IMR-90 (cell line): ENCODE measurements around the gene OPHN1. TPM values are rescaled to one million over a fixed set of nuclear protein-coding genes. Genes with fewer than 3 reads are reported as not detected.

Experiments
- ATAC-seq: fragments of 200-7000 bp; cut with Tn5 transposase; 2 replicates; pipeline ENCODE4 v1.9.1; 2020; ENCODE audit warnings: low read depth, mild to moderate bottlenecking, moderate library complexity
- BruUV-seq: library from RNA; stranded (reverse); fragments of 400-500 nt; replicated peaks from 2 replicates; lab custom pipeline; 2021; lab: Mats Ljungman, UMichigan
- CTCF ChIA-PET: fragments of 300-600 bp; formaldehyde crosslinking; extraction: SDS; loops from one replicate; lab custom pipeline; 2021; ENCODE audit warnings: antibody characterized with exemption; lab: Yijun Ruan, JAX
- POLR2A ChIA-PET: fragments of 300-600 bp; sonication (Branson Sonifier 250); formaldehyde crosslinking; loops from one replicate; lab custom pipeline; 2022; ENCODE audit warnings: antibody characterized with exemption; ENCODE audit not compliant: unreplicated experiment; lab: Charles Lee
- DNase-seq: peaks from one replicate; pipeline ENCODE4 v3.0.0; 2013
- H2AFZ ChIP-seq: replicated peaks from 2 replicates; pipeline ENCODE3; 2013; ENCODE audit warnings: low read length, mild to moderate bottlenecking; ENCODE audit not compliant: poor library complexity
- H2AK5ac ChIP-seq: 2 replicates; pipeline ENCODE4 v1.6.1; 2013; ENCODE audit warnings: low read depth, low read length, inconsistent platforms
- H2AK9ac ChIP-seq: replicated peaks from 2 replicates; pipeline ENCODE3; 2013; ENCODE audit warnings: mild to moderate bottlenecking, low read depth, low read length, moderate library complexity; ENCODE audit not compliant: poor library complexity
- H2BK120ac ChIP-seq: 2 replicates; pipeline ENCODE4 v1.6.1; 2013; ENCODE audit warnings: low read depth, low read length, inconsistent platforms
- H2BK15ac ChIP-seq: 3 replicates; pipeline ENCODE4 v1.6.1; 2013; ENCODE audit warnings: low read depth, low read length, inconsistent platforms
- H2BK20ac ChIP-seq: 2 replicates; pipeline ENCODE4 v1.6.1; 2013; ENCODE audit warnings: low read depth, mild to moderate bottlenecking, inconsistent platforms, low read length, moderate library complexity
- H2BK5ac ChIP-seq: 2 replicates; pipeline ENCODE4 v1.6.1; 2013; ENCODE audit warnings: mild to moderate bottlenecking, low read depth, low read length, inconsistent platforms; ENCODE audit not compliant: poor library complexity, severe bottlenecking
- H3K14ac ChIP-seq: replicated peaks from 2 replicates; pipeline ENCODE4 v1.6.1; 2013; ENCODE audit warnings: low read depth, low read length, inconsistent platforms
- H3K18ac ChIP-seq: 2 replicates; pipeline ENCODE4 v1.6.1; 2013; ENCODE audit warnings: low read depth, low read length, control low read depth
- H3K23ac ChIP-seq: 2 replicates; pipeline ENCODE4 v1.6.1; 2013; ENCODE audit warnings: low read depth, low read length, inconsistent platforms
- H3K27ac ChIP-seq: 2 replicates; pipeline ENCODE4 v1.5.1; 2013; ENCODE audit warnings: mild to moderate bottlenecking, control low read depth, low read length; ENCODE audit not compliant: insufficient read depth
- H3K27me3 ChIP-seq: 2 replicates; pipeline ENCODE4 v1.6.1; 2013; ENCODE audit warnings: low read length; ENCODE audit not compliant: control insufficient read depth, insufficient read depth
- H3K36me3 ChIP-seq: 2 replicates; pipeline ENCODE4 v1.6.1; 2013; ENCODE audit warnings: low read length, mixed read lengths; ENCODE audit not compliant: control insufficient read depth, insufficient read depth
- H3K4ac ChIP-seq: 2 replicates; pipeline ENCODE4 v1.6.1; 2013; ENCODE audit warnings: low read depth, low read length, inconsistent platforms
- H3K4me1 ChIP-seq: 2 replicates; pipeline ENCODE4 v1.6.1; 2013; ENCODE audit warnings: low read length, mixed read lengths; ENCODE audit not compliant: control insufficient read depth, insufficient read depth
- H3K4me2 ChIP-seq: 2 replicates; pipeline ENCODE4 v1.6.1; 2013; ENCODE audit warnings: low read depth, mild to moderate bottlenecking, control low read depth, low read length, moderate library complexity
- H3K4me3 ChIP-seq: 2 replicates; pipeline ENCODE4 v1.5.1; 2013; ENCODE audit warnings: low read depth, mild to moderate bottlenecking, control low read depth, low read length, moderate library complexity; ENCODE audit not compliant: insufficient read depth
- H3K56ac ChIP-seq: 2 replicates; pipeline ENCODE4 v1.6.1; 2013; ENCODE audit warnings: low read length, inconsistent platforms; ENCODE audit not compliant: insufficient read depth; ENCODE audit errors: extremely low read depth
- H3K79me1 ChIP-seq, 2 experiments: 2 replicates each; pipeline ENCODE4 v1.6.1; 2013; ENCODE audit warnings: low read length in 2 of 2, inconsistent platforms in 1 of 2, low read depth in 1 of 2
- H3K9ac ChIP-seq: 2 replicates; pipeline ENCODE4 v1.6.1; 2013; ENCODE audit warnings: low read depth, low read length, control low read depth
- H3K9me1 ChIP-seq: 2 replicates; pipeline ENCODE4 v1.6.1; 2013; ENCODE audit warnings: low read length, inconsistent platforms; ENCODE audit not compliant: insufficient read depth
- H3K9me3 ChIP-seq: 2 replicates; pipeline ENCODE4 v1.6.1; 2013; ENCODE audit warnings: low read length; ENCODE audit not compliant: control insufficient read depth, insufficient read depth
- H4K20me1 ChIP-seq: 2 replicates; pipeline ENCODE4 v1.6.1; 2013; ENCODE audit warnings: low read length, inconsistent platforms; ENCODE audit not compliant: insufficient read depth
- H4K5ac ChIP-seq: 2 replicates; pipeline ENCODE4 v1.6.1; 2013; ENCODE audit warnings: mild to moderate bottlenecking, low read depth, low read length, control low read depth
- H4K8ac ChIP-seq, 2 experiments: 2 replicates each; pipeline ENCODE4 v1.6.1; 2013; ENCODE audit warnings: low read depth in 2 of 2, low read length in 2 of 2, control low read depth in 1 of 2, inconsistent platforms in 1 of 2
- H4K91ac ChIP-seq: 2 replicates; pipeline ENCODE4 v1.6.1; 2013; ENCODE audit warnings: low read depth, low read length, inconsistent platforms; ENCODE audit not compliant: insufficient read depth
- BHLHE40 ChIP-seq: fragments of 150-350 bp; IDR thresholded peaks from 2 replicates; pipeline ENCODE4 v1.6.1; 2016; ENCODE audit warnings: mild to moderate bottlenecking, low read depth, low read length
- CEBPB ChIP-seq: IDR thresholded peaks from 2 replicates; pipeline ENCODE4 v1.6.1; 2012; ENCODE audit warnings: low read depth, low read length, improper control_type of control experiment
- CHD1 ChIP-seq: IDR thresholded peaks from 2 replicates; pipeline ENCODE4 v1.6.1; 2012; ENCODE audit warnings: low read depth, low read length, improper control_type of control experiment
- CTCF ChIP-seq: conservative IDR thresholded peaks from 2 replicates; pipeline ENCODE4 v1.5.1; 2012; ENCODE audit warnings: mild to moderate bottlenecking, low read depth, low read length, improper control_type of control experiment
- ELK1 ChIP-seq: fragments of 150-350 bp; IDR thresholded peaks from 2 replicates; pipeline ENCODE4 v1.6.1; 2016; ENCODE audit warnings: low read depth, mild to moderate bottlenecking, low read length, moderate library complexity, borderline replicate concordance
- FOS ChIP-seq: fragments of 150-350 bp; IDR thresholded peaks from 2 replicates; pipeline ENCODE4 v1.6.1; 2016; ENCODE audit warnings: low read depth, low read length
- MAFK ChIP-seq: IDR thresholded peaks from 2 replicates; pipeline ENCODE4 v1.6.1; 2012; ENCODE audit warnings: low read depth, low read length, improper control_type of control experiment
- MAZ ChIP-seq: IDR thresholded peaks from 2 replicates; pipeline ENCODE4 v1.6.1; 2012; ENCODE audit warnings: low read depth, mild to moderate bottlenecking, low read length, improper control_type of control experiment, moderate library complexity, borderline replicate concordance
- MXI1 ChIP-seq: IDR thresholded peaks from 2 replicates; pipeline ENCODE4 v1.6.1; 2012; ENCODE audit warnings: low read depth, mild to moderate bottlenecking, low read length, moderate library complexity, borderline replicate concordance
- NFE2L2 ChIP-seq: fragments of 150-350 bp; IDR thresholded peaks from 2 replicates; pipeline ENCODE4 v1.6.1; 2016; ENCODE audit warnings: low read depth, mild to moderate bottlenecking, low read length
- POLR2A ChIP-seq: IDR thresholded peaks from 2 replicates; pipeline ENCODE4 v1.6.1; 2012; ENCODE audit warnings: mild to moderate bottlenecking, low read depth, low read length
- RAD21 ChIP-seq: IDR thresholded peaks from 2 replicates; pipeline ENCODE4 v1.6.1; 2012; ENCODE audit warnings: low read length, improper control_type of control experiment
- RCOR1 ChIP-seq: IDR thresholded peaks from 2 replicates; pipeline ENCODE4 v1.6.1; 2012; ENCODE audit warnings: mild to moderate bottlenecking, low read length, improper control_type of control experiment; ENCODE audit not compliant: insufficient replicate concordance
- RFX5 ChIP-seq: IDR thresholded peaks from 2 replicates; pipeline ENCODE4 v1.8.0; 2012; ENCODE audit warnings: low read depth, mild to moderate bottlenecking, low read length, moderate library complexity
- SMC3 ChIP-seq: fragments of 150-350 bp; IDR thresholded peaks from 2 replicates; pipeline ENCODE4 v1.6.1; 2016; ENCODE audit warnings: low read depth, mild to moderate bottlenecking, antibody characterized with exemption, low read length, moderate library complexity
- USF2 ChIP-seq: fragments of 150-350 bp; IDR thresholded peaks from 2 replicates; pipeline ENCODE4 v1.6.1; 2017; ENCODE audit warnings: mild to moderate bottlenecking, antibody characterized with exemption, low read length, low read depth
- WGBS, 2 experiments: methylation state at CpG; one replicate each; pipeline versions ENCODE4 v1.1.5 to v1.1.7; 2013; ENCODE audit warnings: missing lambda C conversion rate in 2 of 2; ENCODE audit not compliant: insufficient read length in 1 of 2; ENCODE audit errors: extremely low coverage in 2 of 2; 5-methylcytosine and 5-hydroxymethylcytosine counted together
- dilution Hi-C: fragments of 300-500 bp; cut with HindIII; formaldehyde crosslinking; loops from one replicate; pipeline ENCODE4 v1.14.3; 2018; ENCODE audit warnings: low sequenced_read_pairs; ENCODE audit not compliant: unreplicated experiment
- in situ Hi-C: fragments of 300-500 bp; cut with MboI; formaldehyde crosslinking; loops from 3 replicates; pipeline ENCODE4 v1.14.3; 2019; ENCODE audit warnings: low sequenced_read_pairs, inconsistent platforms, mixed read lengths
- intact Hi-C: fragments of 100-400 bp; cut with micrococcal nuclease; formaldehyde crosslinking; loops from 2 replicates; pipeline ENCODE4 v1.10.0; 2022
- polyA plus RNA-seq, 3 experiments: library from polyadenylated mRNA; depleted of rRNA; stranded (reverse); fragments of >200 nt; gene quantifications; 2 replicates each; pipeline ENCODE4 v1.2.3, GENCODE V29; 2012; ENCODE audit warnings: low replicate concordance in 1 of 3
- total RNA-seq: library from RNA; depleted of rRNA; stranded (reverse); fragments of >200 nt; gene quantifications from 2 replicates; pipeline ENCODE4 v1.2.3, GENCODE V29; 2012

OPHN1 gene
- total and polyA plus RNA-seq, 2 of the 4 experiments (the other 2 are of a cell fraction) = 4.0 to 13.1 TPM

GRCh38 chrX:68193234-68193633, 240.1 kb downstream of the OPHN1 start:
- no TSS peak for BruUV-seq
- no peaks in the 10 kb centered on the region for H3K79me1 ChIP-seq
- no peak overlapping the region for H4K91ac ChIP-seq
- no peak for TF ChIP-seq MXI1
- TF ChIP-seq SMC3 = no peak
- TF ChIP-seq MAFK = no peak
- no peak for TF ChIP-seq NFE2L2
- no peak for TF ChIP-seq FOS
- TF ChIP-seq RAD21 = no peak
- TF ChIP-seq BHLHE40 = no peak
- no peak for TF ChIP-seq RFX5
- TF ChIP-seq CHD1 = no peak
- no peak for TF ChIP-seq ELK1
- no peak for TF ChIP-seq POLR2A
- no peak for TF ChIP-seq CTCF
- no peak for TF ChIP-seq RCOR1
- no peak for TF ChIP-seq USF2
- TF ChIP-seq CEBPB = no peak
- TF ChIP-seq MAZ = no peak
- H3K4me3 ChIP-seq = no peak overlapping the region
- H2BK20ac ChIP-seq = no peak overlapping the region
- H3K36me3 ChIP-seq = no peaks in the 10 kb centered on the region
- H3K27me3 ChIP-seq = no peaks in the 10 kb centered on the region; the same call in none of the 2 replicates
- ChIA-PET POLR2A (no interaction called here), CTCF (no interaction called here)
- no peak for ATAC-seq
- H3K9ac ChIP-seq = no peak overlapping the region
- in situ Hi-C loops (loop anchor here (10.0 to 25.0 kb wide), 3 partner anchors 302 to 1194 kb away; partner anchors contain the start of gene YIPF6), intact Hi-C loops (no loop called here), dilution Hi-C loops (no loop called here)
- H3K9me1 ChIP-seq = no peaks in the 10 kb centered on the region
- no peak overlapping the region for H3K23ac ChIP-seq
- no peak overlapping the region for H2BK15ac ChIP-seq
- no peak overlapping the region for H3K56ac ChIP-seq
- H3K4ac ChIP-seq = no peak overlapping the region
- H3K4me2 ChIP-seq = no peak overlapping the region
- no peak overlapping the region for H2AK5ac ChIP-seq
- no peak overlapping the region for H4K8ac ChIP-seq
- WGBS, 2 experiments = no CpG with 5 or more reads among the region's 3 CpGs
- no peak for DNase-seq
- no peak overlapping the region for H2BK120ac ChIP-seq
- H2AK9ac ChIP-seq = no peak overlapping the region
- no peak overlapping the region for H4K5ac ChIP-seq
- H2BK5ac ChIP-seq = no peak overlapping the region
- no peak overlapping the region for H3K14ac ChIP-seq
- H2AFZ ChIP-seq = no peak overlapping the region
- H3K4me1 ChIP-seq = no peaks in the 10 kb centered on the region
- H3K18ac ChIP-seq = no peak overlapping the region
- H3K9me3 ChIP-seq = no peaks in the 10 kb centered on the region
- no peaks in the 10 kb centered on the region for H4K20me1 ChIP-seq
- no peak overlapping the region for H3K27ac ChIP-seq
